Astrocyte (in vitro differentiated cells and primary cell): Measurements from ENCODE around the gene SSH2.

Experiments used
- CTCF ChIP-seq: IDR thresholded peaks from 2 replicates; pipeline ENCODE4 v1.5.1; 2011; ENCODE audit warnings: low read depth, mild to moderate bottlenecking, inconsistent platforms, low read length, moderate library complexity; ENCODE audit not compliant: insufficient read depth
- EZH2 ChIP-seq: IDR thresholded peaks from 2 replicates; pipeline ENCODE4 v1.6.1; 2012; ENCODE audit warnings: mild to moderate bottlenecking, low read length, inconsistent platforms; ENCODE audit not compliant: insufficient read depth

DNA sequence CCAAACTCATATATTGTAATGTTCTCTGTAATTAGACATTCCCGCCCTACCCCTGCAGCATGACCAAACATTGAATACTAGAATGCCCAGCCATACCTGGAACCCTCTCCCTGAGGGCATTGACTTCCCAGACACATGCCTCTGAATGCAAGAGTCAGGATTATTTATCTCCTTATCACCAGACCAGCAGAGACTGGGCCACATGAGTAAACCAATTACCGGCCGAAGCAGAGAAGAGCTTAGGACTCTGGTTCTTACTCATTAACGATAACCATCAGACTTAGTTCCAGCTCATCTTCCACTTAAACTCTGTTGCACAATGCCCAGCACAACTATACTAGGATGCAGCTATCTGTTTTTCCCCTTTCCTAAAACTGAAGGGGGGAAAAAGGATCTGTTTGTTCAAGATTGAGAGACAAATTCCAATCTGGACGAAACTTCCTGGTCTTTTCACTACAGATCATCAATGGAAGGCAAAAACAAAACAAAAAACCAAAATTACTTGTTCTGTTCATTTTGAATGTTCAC, 219.1 kb downstream of the SSH2 start:
- TF ChIP-seq EZH2, result no peak
- TF ChIP-seq CTCF, result no peak
